Measurements from ENCODE around the gene ARMC6. TPM values are rescaled to one million over a fixed set of nuclear protein-coding genes. Genes with fewer than 3 reads are reported as not detected.

Gene ARMC6
- total RNA-seq, 1 donor from 2014 or later: 55.8 TPM

DNA sequence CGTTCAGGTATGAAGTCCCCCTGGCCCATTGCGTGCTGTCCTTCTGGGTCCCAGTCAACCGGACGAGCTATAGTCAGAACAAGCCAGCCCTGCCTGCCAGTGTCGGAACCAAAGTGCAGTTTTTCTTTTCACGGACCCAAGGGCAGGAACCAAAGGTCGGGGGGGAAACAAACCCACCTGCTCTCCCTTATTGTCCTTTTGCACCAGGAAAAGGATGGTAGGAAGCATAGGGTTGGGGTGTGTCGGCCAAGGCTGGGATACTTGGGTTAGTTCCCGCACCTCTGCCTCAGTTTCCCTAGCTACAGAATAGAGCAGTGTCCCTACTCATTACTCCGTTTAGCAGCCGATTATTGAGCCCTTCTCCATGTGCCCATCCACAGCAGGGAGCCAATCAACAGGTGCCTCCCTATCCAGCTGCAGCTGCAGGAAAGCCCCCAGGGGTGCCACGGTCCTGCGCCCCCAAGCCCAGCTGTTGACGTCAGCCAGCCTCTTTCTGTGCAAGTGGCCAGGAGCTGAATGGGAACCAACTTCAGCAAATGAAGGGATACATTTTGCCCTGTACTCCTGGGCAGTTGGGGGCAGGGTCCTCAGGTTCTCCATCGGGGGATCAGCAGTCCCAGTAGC, 21.0 kb downstream of the ARMC6 start:
- DNase-seq (ENCODE audit: low read depth): no peak

DNA sequence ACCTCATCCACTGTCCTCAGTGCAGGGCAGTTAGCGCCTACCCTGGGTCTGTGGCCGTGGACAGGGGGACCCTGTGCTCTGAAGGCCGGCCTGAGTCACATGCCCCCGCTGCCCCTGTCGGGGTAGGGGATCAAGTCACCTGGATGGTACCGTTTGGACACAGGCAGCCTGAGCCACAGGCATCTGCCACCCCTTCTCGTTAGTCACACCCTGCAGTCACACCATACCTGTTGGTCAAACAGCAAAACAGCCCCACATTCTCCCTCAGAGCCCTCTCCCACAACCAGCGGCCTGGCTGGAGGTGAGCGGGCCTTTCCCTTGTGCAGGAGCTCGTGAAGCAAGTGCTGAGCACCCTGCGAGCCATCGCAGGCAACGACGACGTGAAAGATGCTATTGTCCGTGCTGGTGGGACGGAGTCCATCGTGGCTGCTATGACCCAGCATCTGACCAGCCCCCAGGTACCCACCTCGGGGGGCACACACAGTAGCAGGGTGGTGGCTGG, 21.6 kb downstream of the ARMC6 start:
- no peak for DNase-seq (ENCODE audit: low read depth)

DNA sequence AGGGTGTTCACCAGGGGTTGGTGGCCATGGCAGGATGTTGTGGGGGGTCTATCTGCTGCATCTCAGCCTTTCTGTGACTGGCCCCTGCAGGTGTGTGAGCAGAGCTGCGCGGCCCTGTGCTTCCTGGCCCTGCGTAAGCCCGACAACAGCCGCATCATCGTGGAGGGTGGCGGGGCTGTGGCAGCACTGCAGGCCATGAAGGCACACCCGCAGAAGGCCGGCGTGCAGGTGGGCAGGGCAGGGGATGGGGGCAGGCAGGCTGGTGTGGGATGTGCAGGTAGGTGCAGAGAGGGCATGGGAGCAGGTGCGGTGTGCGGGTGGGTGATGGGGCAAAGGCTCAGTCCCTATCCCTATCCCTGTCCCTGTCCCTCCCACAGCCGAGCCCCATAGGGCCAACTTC, 22.3 kb downstream of the ARMC6 start:
- DNase-seq (ENCODE audit: low read depth): no peak

DNA sequence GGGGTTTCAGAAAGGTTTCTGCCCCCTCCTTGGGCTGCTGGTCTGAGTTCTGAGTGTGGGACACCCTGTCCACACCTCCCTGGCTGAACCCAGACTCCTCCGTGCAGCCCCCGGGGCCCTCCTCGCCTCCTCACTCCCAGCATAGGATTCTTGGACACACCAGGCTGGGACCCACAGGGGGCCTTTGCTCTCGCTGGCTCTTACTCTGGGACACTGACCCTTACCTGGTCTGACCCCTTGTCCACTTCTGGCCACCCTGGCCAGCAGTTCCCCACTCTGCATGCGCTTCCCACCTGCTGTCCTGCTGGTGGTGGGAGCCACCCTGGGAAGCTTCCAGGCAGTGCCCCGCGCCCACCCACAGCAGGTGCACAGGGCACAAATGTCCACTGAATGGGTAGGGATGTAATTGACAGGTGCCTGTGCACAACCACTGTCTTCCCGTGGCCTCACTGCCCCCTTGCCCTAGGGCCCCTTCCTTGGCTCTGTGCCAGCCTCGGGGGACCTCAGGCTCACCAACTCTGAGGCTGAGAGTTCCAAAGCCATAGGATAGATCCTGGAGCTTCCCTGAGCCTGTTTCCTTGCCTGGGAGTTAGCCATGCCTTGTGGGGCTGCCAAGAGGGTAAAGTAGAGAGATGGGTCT, 23.4 kb downstream of the ARMC6 start:
- DNase-seq (ENCODE audit: low read depth): peak; percentile 89

DNA sequence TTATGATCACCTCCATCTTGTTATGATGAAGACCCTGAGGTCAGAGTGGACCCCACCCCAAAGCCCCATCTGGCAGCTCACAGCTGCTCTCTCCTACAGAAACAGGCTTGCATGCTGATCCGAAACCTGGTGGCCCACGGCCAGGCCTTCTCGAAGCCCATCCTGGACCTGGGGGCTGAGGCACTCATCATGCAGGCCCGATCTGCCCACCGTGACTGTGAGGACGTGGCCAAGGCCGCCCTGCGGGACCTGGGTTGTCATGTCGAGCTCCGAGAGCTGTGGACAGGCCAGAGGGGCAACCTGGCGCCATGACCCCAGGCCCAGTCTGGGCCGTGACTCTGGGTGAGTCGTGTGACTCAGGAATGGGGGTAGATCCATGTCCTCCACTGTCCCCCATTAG, 23.9 kb downstream of the ARMC6 start:
- DNase-seq (ENCODE audit: low read depth): no peak

DNA sequence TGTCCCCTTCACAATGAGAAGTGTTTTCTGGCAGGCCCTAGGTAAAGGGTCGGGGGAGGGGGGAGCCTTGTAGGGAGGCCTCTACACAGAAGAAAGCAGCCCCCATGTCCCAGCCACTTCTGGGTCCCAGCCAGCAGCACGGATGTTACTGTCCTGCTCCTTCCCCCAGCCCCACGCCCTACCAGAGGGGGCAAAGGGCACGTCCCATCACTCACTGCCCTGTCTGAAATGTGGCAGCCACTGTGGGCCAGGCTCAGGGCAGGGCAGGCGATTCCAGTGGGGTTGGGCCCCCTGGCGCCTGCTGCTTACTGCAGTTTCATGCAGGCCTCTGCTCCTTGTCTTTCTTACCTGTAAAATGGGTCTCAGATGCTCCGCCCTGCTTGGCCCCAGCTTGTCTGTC, 24.3 kb downstream of the ARMC6 start:
- DNase-seq (ENCODE audit: low read depth): no peak

DNA sequence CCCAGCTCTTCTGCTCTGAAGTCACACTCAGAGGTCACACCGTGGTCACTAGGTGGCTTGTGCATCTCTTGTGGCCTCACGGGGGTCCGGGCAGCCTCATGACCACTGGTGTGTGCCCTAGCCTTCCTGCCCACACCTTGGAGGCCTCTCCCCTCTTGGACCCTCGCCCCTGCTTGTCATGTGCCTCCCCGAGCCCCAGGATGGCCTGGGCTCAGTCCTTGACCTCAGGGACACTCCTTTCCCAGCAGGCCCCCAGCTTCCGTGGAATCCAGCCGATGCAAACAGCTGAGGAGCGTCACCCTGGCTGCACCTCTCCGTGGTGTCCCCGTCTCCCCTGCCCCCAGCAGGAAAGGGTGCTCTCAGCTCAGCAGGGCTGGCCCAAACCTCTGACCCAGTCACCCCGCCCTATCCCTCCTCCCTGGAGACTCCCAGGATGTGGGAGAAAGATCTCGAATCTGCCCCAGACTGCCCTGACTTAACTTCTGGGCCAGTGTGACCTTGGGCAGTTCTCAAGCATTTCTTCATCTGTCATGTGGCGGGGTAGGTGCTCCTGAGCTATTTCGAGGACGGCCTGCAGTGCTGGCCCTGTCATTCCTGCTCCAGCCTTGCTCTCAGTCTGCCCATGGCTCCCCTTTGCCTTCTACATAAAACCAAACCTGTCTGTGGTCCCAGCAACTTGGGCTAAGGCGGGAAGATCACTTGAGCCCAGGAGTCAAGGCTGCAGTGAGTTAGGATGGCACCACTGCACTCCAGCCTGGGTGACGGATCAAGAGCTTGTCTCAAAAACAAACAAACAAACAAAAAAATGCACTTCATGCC, 25.8 kb downstream of the ARMC6 start:
- DNase-seq (ENCODE audit: low read depth): no peak

DNA sequence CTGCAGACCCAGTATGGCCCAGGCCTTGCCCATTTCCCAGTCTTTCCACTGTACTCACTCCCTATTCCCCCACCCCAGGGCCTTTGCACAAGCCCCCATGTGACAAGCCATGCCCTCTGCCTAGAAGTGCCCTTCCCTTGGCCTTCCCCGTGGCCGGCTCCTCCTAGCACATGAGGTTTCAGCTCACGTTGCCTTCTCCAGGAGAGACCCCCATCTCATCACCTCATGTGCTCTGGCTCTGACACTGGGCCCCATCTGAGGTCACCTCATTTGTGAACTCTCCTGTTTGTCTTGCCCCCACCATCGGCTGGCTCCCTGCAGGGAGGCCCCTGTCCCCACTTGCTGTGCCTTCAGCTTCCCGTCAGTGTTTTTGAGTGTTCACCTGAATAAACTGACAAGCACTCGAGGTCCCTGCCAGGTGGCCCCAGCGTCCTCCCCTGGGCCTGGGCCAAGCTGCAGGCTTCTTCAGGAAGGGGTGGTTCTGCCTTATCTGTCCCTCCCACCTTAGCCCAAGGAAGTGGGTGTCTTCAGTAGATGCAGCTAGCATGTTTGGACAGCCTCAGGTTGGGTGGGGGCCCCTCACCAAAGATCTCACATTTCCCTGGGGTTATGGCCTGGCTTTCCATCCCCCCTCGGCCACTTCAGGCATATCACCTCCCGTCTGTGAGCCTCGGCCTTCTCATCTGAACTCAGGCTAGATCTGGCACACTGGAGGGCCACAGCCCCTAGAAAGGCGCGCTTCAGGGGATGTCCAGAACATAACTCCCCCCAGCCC, 26.6 kb downstream of the ARMC6 start:
- DNase-seq (ENCODE audit: low read depth): no peak

DNA sequence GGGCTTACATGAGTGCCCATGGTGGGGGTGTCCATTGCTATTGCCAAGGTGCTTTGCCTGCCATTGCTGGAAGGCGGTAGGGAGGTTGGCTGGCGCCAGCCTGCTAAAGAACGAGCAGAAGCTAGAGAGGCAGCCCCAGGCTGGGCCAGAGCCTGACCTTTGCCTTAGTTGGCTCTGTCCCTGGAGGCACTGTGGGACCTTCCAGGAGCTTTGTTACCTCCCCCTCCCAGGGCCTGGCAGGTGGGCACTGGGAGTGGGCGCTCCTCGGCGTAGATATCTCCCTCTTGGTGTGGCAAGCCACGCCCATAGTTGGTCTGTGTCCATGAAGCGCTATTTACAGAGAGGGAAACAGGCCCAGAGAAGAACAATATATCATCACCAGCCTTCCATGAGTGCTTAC, 28.1 kb downstream of the ARMC6 start:
- DNase-seq (ENCODE audit: low read depth): peak; percentile 70

DNA sequence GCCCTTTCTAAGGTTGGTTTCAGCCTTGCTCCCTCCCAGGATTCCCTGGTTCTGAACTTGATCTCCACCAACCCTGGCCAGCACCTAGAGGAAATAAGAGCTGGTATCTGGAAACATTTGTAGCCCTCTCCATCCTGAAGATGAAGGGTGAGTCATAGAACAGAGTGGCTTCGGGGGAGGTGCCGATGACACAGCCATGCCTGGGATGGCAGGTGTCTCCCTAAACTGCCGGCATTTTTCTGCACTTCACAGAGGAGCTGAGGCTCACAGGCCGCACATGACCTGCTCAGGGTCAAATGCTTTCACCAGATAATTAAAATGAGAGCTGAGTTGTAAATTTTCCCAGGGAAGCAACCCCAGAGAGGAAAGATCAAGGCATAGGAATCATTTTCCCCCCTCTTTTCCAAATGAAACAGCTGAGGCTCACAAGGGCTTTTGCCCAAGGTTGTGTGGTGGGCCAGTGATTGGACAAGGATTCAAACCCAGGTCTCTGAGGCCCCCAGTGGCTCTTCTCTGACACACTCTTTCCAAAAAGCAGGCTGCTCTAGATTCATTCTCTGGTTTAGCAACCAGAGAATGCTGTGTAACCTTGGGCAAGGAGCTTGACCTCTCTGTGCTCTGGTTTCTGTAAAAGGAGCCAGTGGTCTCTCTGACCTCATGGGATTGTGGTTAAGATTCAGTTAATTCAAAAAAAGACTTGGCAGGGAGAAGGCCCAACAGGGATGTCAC, 29.2 kb downstream of the ARMC6 start:
- DNase-seq (ENCODE audit: low read depth): peak; percentile 88

DNA sequence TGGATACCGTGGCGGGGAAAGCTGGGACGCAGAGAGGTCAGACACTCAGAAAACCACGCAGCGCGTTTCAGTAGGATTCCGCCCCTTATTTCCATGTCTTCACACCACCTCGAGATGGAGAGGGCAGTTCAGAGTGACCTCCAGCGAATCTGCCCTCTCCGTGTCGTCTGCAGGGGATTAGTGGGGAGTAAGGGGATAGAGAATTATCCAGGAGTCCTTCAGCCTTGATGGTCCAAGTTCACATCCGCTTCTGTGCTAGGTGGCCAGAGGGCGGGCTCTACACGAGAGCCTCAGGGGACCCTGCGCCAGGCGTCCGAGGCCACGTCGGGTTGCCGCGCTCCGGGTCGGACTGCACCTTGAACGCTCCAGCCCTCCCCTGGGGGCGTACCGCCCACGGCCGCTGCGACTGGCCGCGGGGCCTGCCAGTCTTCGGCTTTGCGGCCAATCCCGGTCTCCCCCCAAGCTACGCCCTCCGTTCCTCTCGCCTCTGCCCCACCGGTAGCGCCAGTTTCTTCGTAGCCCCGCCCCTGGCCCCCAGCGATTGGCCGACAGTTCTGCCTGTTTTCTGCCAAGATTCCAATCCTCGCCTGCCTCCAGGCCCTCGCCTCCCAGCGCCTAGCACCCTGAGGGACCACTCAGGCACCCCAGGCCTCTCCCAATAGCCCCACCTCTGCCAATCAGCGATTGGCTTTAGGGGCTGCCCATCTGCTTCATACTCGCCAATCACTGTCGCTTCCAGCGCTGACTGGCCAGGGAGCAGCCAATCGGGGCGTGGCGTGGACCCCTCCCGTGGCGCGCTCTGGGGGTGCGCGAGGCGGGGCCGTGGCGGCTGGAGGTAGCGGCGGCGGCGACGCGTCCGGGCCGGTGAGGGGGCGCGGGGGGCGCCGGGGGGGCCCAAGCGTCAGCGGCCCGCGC, 30.0 kb downstream of the ARMC6 start, which contains the start of gene SLC25A42:
Gene SLC25A42 (plus strand): TSS at position 812 of the 915 bp plus-strand sequence. CDS start 32,131 bp downstream, outside the sequence.
- peak; percentile 100 for DNase-seq (ENCODE audit: low read depth)

DNA sequence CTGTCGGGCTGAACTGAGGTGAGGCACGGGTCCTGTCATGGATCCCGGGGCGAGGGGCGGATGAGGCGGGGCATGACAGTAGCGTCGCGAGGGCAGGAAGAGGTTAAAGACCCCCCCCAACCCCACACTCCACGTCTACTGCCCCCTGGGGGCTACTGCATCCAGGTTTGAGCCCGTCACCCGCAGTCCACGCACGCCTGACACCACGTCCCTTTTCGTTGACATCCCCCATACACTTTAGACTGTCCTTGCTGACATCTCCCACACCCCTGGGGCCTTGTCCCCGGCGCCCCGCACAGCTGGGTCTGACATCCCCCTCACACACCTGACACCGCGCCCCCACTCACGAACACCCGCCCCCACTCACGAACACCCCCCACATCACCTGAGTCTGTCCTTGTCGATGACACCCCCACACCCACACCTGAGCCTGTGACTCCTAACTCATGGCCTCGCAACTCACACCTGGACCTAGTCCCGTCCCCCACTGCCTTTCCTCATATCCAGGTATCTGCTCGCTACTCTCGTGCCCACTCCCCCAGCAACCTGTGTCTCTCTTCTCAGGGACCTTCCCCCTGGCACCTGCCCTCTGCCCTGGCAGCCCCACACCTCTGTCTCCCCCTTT, 30.8 kb downstream of the ARMC6 start:
- DNase-seq (ENCODE audit: low read depth): no peak

DNA sequence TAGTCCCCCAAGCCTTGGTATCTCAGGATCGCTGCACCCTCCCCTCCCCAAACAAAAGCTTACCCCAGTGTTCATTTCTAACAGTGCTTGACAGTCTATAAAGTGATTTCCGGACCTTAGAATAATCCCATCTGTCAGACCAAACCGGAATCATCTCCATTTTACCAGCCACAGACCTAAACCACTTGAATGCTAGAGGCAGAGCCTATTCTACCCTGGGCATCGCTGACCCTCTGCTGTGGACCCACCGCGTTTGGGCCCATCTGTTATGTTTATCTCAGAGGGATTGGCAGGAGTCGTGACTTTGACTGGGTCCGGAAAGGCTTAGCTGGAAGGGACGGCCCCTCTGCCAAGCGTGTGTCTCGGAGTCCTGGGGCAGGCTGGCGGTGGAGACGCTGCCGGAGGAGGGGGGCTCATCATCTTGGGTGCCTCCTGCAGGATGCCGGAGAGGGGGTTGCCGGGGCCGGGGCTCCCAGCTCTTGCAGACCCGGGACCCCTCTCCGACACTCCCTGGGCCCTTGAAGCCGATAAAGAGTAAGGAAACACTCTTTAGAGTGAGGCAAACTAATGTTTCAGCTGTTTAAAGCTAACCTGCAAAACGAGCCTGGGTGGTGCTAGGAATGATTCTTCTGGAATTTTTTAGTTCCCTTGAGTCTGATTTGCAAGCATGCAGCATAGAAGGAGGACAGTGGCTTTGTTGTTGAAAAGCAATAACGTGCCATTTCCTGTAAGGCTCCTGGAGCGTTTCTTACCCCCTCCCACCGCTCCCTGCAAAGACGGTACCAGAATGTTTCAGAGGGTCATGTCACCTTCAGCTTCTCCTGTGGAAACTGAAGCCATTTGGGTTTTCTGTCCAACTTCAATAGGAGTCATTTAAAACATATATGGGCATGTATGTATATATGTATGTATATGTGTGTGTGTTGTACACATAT, 31.7 kb downstream of the ARMC6 start:
- DNase-seq (ENCODE audit: low read depth): peak; percentile 49

DNA sequence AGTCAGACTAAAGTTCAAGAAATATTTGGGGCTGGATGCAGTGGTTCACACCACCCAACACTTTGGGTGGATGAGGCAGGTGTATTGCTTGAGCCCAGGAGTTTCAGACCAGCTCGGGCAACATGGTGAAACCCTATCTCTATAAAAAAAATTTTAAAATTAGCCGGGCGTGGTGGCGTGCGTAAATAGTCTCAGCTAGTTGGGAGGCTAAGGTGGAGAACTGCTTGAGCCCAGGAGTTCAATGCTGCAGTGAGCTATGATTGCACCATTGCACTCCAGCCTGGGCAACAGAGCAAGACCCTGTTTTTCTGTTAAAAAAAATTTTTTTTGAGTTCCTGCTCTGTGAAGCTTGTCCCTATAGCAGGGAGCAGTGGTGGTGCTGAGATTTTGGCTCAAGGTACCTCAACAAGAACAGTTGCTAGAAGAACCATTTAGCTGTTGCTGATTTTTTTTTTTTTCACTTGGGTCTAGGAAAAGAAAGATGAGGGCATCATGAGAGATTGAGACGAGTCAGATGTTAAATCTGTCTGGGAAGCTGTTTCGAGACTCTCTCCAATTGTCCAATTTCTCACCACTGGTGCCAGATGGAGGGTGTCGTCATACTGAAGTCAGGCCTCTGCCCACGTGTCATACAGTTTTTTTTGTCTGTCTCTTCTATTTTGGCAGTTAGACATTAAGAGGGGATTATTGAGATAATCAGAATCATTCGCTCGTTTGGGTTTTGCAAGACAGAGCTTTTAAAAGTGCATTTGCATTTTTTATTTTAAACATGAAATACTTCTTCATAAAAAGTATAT, 34.1 kb downstream of the ARMC6 start:
- peak; percentile 81 for DNase-seq (ENCODE audit: low read depth)

DNA sequence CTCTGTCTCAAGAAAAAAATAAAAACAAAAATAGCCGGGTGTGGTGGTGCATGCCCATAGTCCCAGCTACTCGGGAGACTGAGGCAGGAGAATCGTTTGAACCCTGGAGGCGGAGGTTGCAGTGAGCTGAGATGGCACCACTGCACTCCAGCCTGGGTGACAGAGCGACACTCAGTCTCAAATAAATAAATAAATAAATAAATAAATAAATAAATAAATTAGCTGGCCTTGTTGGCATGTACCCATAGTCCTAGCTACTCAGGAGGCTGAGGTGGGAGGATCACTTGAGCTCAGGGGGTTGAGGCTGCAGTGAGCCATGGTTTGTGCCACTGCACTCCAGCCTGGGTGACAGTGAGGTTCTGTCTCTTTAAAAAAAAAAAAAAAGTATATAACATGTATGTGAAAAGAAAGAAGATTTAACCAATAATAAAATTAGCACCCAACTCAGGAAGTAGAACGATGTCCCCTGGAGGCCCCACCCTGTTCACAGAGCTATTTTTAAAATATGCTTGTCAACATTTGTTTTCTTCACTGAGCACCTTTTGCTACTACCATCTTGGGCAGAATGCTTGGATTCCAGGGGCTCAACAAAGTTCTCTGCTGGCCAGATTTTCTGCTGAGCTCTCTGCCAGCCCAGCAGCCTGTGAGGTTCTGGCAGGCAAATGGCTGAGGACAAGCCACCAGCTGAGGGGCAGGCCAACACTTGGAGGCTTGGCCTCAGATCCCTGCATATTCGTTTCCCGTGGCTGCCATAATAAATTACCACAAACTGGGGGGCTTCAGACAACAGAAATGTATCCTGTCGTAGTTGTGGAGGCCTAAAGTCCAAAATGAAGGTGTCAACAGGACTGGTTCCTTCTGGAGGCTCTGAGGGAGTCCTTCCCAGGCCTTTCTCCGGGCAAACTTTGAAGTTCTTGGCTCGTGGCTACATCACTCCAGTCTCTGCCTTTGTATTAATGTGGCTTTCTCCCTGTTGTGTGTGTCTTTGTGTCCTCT, 35.6 kb downstream of the ARMC6 start:
- DNase-seq (ENCODE audit: low read depth): peak; percentile 37

DNA sequence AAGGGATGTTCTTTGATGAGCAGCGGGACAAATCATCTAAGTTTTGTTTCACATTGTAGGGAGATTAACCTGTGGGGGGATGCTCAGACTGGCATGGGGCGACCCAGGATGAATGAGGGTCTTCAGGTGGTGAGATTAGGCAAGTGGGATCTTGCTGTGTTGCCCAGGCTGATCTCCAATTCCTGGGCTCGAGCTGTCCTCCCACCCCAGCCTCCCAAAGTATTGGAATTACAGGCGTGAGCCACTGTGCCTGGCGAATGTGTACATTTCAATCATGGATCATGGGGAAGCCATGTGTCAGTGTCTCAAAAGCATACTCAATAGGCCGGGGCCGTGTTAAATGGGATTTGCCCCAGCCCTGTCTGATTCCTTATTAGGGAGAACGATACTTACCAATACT, 38.5 kb downstream of the ARMC6 start:
- DNase-seq (ENCODE audit: low read depth): no peak
